MM.1S (cell line): ENCODE data around the gene BTBD8.

Experiments
- DNase-seq: peaks from one replicate; pipeline ENCODE4 v3.0.0-alpha.2; 2015
- H2AFZ ChIP-seq: fragments of 300-600 bp; sonication (generic); 2 replicates; pipeline ENCODE4 v1.6.0; 2016; ENCODE audit warnings: antibody characterized with exemption, low read length
- H3F3A ChIP-seq: fragments of 300-600 bp; sonication (generic); 2 replicates; pipeline ENCODE4 v1.6.1; 2016; ENCODE audit warnings: mild to moderate bottlenecking, antibody characterized with exemption, low read length, moderate library complexity, mixed read lengths; ENCODE audit not compliant: insufficient read depth
- H3K27ac ChIP-seq: fragments of 300-600 bp; sonication (generic); 2 replicates; pipeline ENCODE4 v1.5.1; 2016; ENCODE audit warnings: mild to moderate bottlenecking, low read length
- H3K27me3 ChIP-seq: fragments of 300-600 bp; sonication (generic); replicated peaks from 2 replicates; pipeline ENCODE4 v1.6.0; 2016; ENCODE audit warnings: low read length; ENCODE audit not compliant: insufficient read depth
- H3K36me3 ChIP-seq: fragments of 300-600 bp; sonication (generic); replicated peaks from 2 replicates; pipeline ENCODE4 v1.6.1; 2016; ENCODE audit warnings: mild to moderate bottlenecking, low read length, mixed read lengths; ENCODE audit not compliant: insufficient read depth
- H3K4me1 ChIP-seq: fragments of 300-600 bp; sonication (generic); 2 replicates; pipeline ENCODE4 v1.6.1; 2016; ENCODE audit warnings: low read length, mixed read lengths
- H3K4me2 ChIP-seq: fragments of 300-600 bp; sonication (generic); 2 replicates; pipeline ENCODE4 v1.6.0; 2016; ENCODE audit warnings: low read depth, low read length
- H3K4me3 ChIP-seq: fragments of 300-600 bp; sonication (generic); 2 replicates; pipeline ENCODE4 v1.5.1; 2016; ENCODE audit warnings: low read length, mixed read lengths
- H3K79me2 ChIP-seq: fragments of 300-600 bp; sonication (generic); 2 replicates; pipeline ENCODE4 v1.6.1; 2016; ENCODE audit warnings: mixed run types, low read length, mixed read lengths
- H3K9ac ChIP-seq: fragments of 300-600 bp; sonication (generic); 2 replicates; pipeline ENCODE4 v1.6.1; 2016; ENCODE audit warnings: low read length, mixed read lengths
- H3K9me2 ChIP-seq: fragments of 300-600 bp; sonication (generic); replicated peaks from 2 replicates; pipeline ENCODE4 v1.6.1; 2016; ENCODE audit warnings: mild to moderate bottlenecking, low read length, mixed read lengths; ENCODE audit not compliant: insufficient read depth
- H3K9me3 ChIP-seq: fragments of 300-600 bp; sonication (generic); replicated peaks from 2 replicates; pipeline ENCODE4 v1.6.1; 2016; ENCODE audit warnings: mild to moderate bottlenecking, low read length, mixed read lengths; ENCODE audit not compliant: insufficient read depth
- H4K20me1 ChIP-seq: fragments of 300-600 bp; sonication (generic); 2 replicates; pipeline ENCODE4 v1.6.1; 2016; ENCODE audit warnings: mild to moderate bottlenecking, low read length, moderate library complexity, mixed read lengths; ENCODE audit not compliant: insufficient read depth
- CTCF ChIP-seq: fragments of 300-600 bp; sonication (generic); IDR thresholded peaks from 2 replicates; pipeline ENCODE4 v1.5.1; 2016; ENCODE audit warnings: antibody characterized with exemption, low read length, mixed read lengths
- EZH2 ChIP-seq: fragments of 300-600 bp; sonication (generic); optimal IDR thresholded peaks from 2 replicates; pipeline ENCODE3; 2017; ENCODE audit warnings: low read depth, mild to moderate bottlenecking, antibody characterized with exemption, low read length, mixed read lengths
- EZH2phosphoT487 ChIP-seq: fragments of 300-600 bp; sonication (generic); IDR thresholded peaks from 2 replicates; pipeline ENCODE4 v1.6.1; 2018; ENCODE audit warnings: antibody characterized with exemption, low read length

BTBD8 gene

DNA sequence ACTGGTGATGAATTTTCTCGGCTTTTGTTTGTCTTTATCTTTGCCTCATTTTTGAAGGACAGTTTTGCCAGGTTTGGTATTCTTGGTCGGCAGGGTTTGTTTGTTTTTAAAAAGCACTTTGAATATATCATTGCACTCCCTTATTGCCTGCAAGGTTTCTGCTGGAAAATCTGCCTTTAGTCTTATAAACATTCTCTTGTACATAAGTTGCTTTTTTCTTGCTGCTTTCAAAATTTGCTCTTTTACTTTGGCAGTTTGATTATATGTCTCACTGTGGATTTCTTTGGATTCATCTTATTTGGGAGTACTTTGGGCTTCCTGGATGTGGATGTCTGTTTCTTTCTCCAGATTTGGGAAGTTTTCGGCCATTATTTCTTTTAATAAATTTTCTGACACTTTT lies 79.4 kb downstream of the BTBD8 start:
- no peaks in the 10 kb centered on the region for H3F3A ChIP-seq
- TF ChIP-seq CTCF (no peak), EZH2 (no peak)
- H3K4me1 ChIP-seq: no peaks in the 10 kb centered on the region
- H3K9me3 ChIP-seq: no peaks in the 10 kb centered on the region
- H3K4me2 ChIP-seq: no peak overlapping the region
- H3K9ac ChIP-seq: no peak overlapping the region
- no peaks in the 10 kb centered on the region for H4K20me1 ChIP-seq
- H3K27me3 ChIP-seq: no peaks in the 10 kb centered on the region
- H3K9me2 ChIP-seq: no peaks in the 10 kb centered on the region
- H2AFZ ChIP-seq: no peak overlapping the region
- no peak overlapping the region for H3K27ac ChIP-seq
- DNase-seq: no peak
- no peaks in the 10 kb centered on the region for H3K79me2 ChIP-seq
- no peak overlapping the region for H3K4me3 ChIP-seq
- no peaks in the 10 kb centered on the region for H3K36me3 ChIP-seq

- no peaks in the 10 kb centered on the region for H3K4me1 ChIP-seq
- no peaks in the 10 kb centered on the region for H3K9me3 ChIP-seq
- TF ChIP-seq EZH2phosphoT487 (no peak), EZH2 (no peak), CTCF (no peak)
- H3K79me2 ChIP-seq: no peaks in the 10 kb centered on the region
- H2AFZ ChIP-seq: no peak overlapping the region
- no peak overlapping the region for H3K4me3 ChIP-seq
- H3K9ac ChIP-seq: no peak overlapping the region
- H3K36me3 ChIP-seq: no peaks in the 10 kb centered on the region
- no peak overlapping the region for H3K4me2 ChIP-seq
- no peak for DNase-seq
- H3F3A ChIP-seq: no peaks in the 10 kb centered on the region
- no peak overlapping the region for H3K27ac ChIP-seq
- no peaks in the 10 kb centered on the region for H3K9me2 ChIP-seq
- no peaks in the 10 kb centered on the region for H4K20me1 ChIP-seq
- H3K27me3 ChIP-seq: no peaks in the 10 kb centered on the region
Measured at GRCh38 chr1:92165389-92165788, 85.2 kb downstream of the BTBD8 start.

DNA sequence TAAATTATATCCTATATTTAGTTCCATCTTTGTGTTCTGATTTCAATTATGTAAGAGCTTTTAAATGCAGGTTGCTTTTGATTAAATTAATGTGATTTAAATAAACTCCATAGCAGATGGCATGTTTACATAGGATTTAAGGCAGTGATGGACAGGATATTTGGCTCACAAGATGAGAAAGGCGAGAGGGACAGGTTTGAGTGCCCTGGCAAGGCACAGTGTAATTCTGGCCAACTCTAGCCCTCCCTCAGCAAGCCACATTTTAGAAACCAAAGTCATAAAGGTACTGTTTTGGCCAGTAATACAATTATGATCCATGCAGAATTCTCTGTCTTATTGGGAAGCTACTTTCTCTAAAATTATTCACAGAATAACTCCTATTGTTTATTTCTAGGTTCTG lies 87.0 kb downstream of the BTBD8 start:
- Histone ChIP-seq H3K4me2 (no peak overlapping the region), H3K4me3 (no peak overlapping the region)

More for the DNA sequence above, 87.0 kb downstream of the BTBD8 start:
- Histone ChIP-seq H3K4me1 (no peaks in the 10 kb centered on the region), H3K36me3 (no peaks in the 10 kb centered on the region), H3K27me3 (no peaks in the 10 kb centered on the region), H3K79me2 (no peaks in the 10 kb centered on the region), H4K20me1 (no peaks in the 10 kb centered on the region), H3F3A (no peaks in the 10 kb centered on the region), H3K9ac (no peak overlapping the region), H3K9me3 (no peaks in the 10 kb centered on the region), H2AFZ (no peak overlapping the region), H3K27ac (no peak overlapping the region), H3K9me2 (no peaks in the 10 kb centered on the region)
- no peak for DNase-seq
- TF ChIP-seq CTCF (no peak), EZH2phosphoT487 (no peak), EZH2 (no peak)
